Fibroblast of gingiva (primary cell): ENCODE results near the gene TRA2A.
A peak's percentile ranks its signal among the peaks of the same experiment; 100 is the strongest.

ENCODE experiments used
- DNase-seq: peaks from one replicate; pipeline ENCODE4 v3.0.0-alpha.2; 2011; ENCODE audit warnings: low read depth

The TRA2A gene

DNA sequence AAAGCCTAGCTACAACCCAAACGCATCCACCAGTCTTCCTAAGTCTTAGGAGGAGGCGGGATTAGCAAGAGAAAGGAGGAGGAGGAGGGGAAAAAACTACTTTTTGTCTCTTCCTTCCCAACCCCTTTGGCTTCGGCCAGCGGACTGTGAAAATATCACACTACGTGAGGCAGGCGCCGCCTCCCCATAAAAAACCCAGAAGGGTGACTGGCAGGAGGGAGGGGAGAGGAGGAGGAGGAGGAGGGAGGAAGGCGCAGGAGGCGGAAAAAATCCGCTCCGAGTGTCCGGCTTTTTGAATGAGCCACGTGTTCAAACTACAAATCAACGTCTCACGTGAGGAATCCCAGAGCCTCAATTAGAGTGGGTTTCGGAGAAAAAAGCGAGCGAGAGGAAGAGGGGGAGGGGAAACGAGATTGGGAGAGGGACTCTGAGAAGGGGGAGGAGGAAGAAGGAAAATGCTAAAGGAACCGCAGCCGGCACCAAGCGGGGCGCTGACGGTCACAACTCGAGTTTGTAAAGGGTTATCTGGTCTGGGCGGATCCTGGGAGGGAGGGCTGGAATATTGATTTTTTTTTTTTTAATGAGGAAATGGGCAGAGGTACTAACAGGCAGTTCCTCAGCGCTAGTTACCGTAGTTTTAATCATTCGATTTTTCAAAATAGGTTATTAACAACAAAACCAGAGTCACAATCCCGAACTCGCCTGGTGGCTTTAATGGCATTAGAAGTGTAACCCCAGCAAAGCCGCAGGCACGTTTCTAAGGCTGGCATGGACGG is 61.3 kb downstream of the TRA2A start, which contains the start of gene IGF2BP3:
IGF2BP3 (minus strand) TSS at position 162 of the 776 bp plus-strand sequence. CDS start 381 bp downstream, outside the sequence.
- DNase-seq: peak; percentile 96

DNA sequence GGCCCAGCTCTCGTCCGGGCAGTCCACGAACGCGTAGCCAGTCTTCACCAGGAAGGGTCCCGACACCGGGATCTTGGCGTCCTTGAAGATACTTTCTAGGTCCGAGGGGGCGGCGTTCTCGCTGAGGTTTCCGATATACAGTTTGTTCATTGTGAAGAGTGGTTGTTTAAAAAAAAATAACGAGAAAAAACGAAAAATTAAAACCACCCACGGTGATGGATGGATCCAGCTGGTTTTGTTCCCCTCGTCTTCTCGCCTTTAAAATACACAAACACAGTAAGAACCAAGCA is 61.9 kb downstream of the TRA2A start:
- DNase-seq: no peak

- DNase-seq: no peak
Measured at GRCh38 chr7:23469150-23469960, 62.4 kb downstream of the TRA2A start.

GRCh38 chr7:23468526-23469149 is 63.1 kb downstream of the TRA2A start:
- no peak for DNase-seq

GRCh38 chr7:23467806-23468525 is 63.8 kb downstream of the TRA2A start:
- peak; percentile 64 for DNase-seq

- DNase-seq: no peak
Measured at GRCh38 chr7:23467291-23467805, 64.4 kb downstream of the TRA2A start.

DNA sequence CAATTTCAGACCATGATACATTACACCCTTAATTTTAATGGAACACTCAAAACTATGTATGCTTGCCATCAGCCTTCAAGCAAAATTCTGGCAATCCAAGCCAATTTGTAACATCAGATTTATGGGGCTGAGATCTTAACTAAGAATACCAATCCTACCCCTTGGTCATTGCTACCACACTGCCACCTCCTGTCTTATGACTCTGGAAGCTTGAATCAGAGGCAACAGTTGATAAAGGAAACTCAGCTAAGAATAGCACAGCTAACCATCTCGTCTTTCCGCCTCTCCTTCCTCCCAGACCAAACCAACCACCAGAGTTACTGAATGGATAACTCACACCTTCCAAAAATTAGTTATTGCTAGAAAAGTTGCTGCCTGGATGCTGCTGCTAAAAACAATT is 68.9 kb downstream of the TRA2A start:
- DNase-seq: peak; percentile 68

- DNase-seq: no peak
Measured at GRCh38 chr7:23458044-23458443, 73.7 kb downstream of the TRA2A start.

- DNase-seq: no peak
Measured at GRCh38 chr7:23456093-23456492, 75.7 kb downstream of the TRA2A start.

DNA sequence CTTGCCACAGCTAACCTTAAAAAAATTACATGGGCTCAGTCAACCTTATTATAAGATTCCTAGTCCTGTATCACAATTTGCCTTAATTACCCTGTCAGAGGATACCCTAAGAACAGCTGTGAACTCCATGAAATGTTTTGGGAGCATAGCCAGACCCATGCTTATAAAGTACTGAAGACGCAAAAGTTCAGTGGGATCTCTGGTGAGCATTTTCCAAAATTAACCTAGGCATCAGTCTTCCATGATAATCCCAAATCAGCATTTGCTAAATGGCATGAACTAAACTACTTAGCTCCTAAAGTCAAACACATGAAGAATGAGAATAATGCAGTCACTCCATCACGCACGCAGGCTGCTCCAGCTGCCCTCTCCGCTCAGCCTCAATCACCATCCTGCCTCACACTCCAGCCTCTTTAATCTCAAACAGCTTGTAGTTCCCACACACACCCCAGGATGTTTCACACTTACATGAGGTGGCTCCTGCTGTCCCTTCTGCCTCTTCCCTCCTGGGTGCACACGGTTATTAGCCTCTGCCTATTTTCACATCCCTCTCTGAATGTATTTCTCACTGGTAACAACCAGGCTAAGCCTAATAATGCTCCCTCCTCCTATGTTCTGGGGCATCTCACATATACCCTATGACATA is 76.8 kb downstream of the TRA2A start:
- DNase-seq: no peak
